GM18870 (cell line): ENCODE data around the gene CHD9NB.
"Not testable (repeated sequence)": the region's sequence is repeated elsewhere in the genome, so short reads cannot be mapped to it uniquely, and the experiment has no call there.

Experiments
- ATAC-seq: cut with Tn5 transposase; IDR thresholded peaks from one replicate; pipeline ENCODE4 v1.9.1; 2021; ENCODE audit warnings: moderate library complexity; ENCODE audit not compliant: unreplicated experiment

CHD9NB gene

DNA sequence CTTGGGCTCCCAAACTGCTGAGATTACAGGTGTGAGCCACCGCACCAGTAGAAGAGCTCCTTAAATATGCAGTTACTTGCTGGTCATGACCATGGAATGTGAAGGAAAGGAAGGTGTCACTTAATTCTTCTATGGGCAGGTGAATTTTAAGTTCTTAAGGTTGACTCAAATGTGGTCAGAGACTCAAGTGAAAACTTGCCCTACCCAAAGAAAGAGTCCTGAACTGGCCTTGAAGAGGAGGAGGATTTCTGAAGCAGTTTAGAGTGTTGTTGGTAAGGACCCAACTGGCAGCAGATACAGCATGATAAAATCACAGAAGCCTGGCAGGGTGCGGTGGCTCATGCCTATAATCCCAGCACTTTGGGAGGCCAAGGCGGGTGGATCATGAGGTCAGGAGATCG is 31.4 kb upstream of the CHD9NB start:
- ATAC-seq = no peak

DNA sequence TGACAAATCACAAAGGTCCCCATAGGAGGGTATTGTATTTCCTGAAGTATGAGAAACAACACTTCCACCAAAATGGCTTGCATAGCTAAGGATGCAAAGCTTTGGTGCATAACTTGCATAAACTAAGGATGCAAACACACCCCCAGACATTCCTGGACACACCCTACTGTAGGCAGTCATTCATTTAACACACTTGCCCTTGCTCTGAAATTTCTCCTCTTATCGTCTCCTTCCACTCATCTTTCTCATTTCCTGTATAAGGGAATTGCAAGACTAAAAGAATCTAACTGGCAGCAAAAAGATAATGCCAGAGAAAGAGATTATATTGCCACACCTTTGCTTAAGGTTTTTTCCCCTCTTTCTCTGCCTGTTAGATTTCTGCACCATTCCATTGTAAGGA is 30.4 kb upstream of the CHD9NB start:
- ATAC-seq = no peak

DNA sequence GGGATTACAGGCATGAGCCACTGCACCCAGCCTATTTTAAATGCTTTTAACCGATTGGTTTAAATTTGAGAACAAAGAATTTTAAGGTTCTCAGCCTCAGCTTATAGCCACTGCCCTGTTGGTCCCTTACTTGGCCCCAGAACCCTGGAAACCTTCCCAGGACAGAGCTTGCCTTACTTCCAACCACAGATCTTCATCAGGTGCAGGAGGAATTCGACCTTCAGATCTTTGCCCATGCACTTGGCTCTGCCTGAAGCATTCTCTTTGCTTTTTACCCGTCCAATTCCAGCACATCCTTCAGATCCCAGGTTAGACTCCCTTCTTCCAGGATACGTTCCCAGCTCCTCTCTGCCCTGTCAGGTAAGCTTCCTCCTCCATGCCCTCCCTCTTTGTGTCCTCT is 29.8 kb upstream of the CHD9NB start:
- ATAC-seq = no peak

DNA sequence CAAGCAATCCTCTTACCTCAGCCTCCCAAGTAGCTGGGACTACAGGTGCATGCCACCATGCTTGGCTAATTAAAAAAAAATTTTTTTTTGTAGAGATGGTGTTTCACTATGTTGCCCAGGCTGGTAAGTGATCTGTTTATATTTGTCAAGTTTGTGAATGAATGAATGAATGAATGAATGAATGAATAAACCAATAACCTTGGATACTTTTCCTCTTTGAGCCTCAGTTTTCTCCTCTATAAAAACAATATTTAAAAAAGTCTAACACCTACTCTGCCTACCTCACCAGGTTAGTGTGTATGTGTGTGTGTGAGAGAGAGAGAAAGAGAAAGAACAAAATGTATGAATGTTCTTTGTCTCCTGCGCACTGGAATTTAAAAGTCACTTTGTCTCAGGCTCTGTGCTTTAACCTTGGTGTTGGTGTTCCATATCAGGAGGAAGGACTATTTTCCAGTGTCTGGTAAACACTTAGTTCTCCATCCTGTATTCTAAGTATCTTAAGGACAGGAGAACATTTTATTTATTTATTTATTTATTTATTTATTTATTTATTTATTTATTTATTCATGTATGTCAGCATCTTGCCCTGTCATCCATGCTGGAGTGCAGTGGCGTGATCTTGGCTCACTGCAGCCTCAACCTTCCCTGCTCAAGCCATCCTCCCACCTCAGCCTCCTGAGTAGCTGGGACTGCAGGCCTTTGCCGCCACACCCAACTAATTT is 29.1 kb upstream of the CHD9NB start:
- ATAC-seq = no peak

DNA sequence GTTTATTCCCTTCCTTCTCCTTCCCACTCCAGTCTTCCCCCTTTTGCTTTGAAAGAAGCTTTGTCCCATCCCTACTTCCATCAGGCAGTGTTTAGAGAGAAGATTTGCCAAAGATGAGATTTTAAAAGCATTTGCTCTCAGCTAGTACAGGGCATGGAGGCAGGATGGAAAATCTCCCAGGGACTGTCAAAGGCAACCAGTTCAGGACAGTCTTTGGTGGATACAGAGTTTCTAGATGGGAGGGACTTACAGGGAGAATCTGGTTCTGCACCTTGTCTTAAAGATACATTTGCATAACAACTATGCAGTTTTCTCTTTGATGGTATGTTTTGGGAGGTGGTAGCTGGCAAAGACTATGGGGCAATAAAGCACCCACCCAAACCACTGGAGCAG is 28.3 kb upstream of the CHD9NB start:
- ATAC-seq = no peak

GRCh38 chr16:53080345-53081031 is 27.8 kb upstream of the CHD9NB start:
- ATAC-seq = no peak

DNA sequence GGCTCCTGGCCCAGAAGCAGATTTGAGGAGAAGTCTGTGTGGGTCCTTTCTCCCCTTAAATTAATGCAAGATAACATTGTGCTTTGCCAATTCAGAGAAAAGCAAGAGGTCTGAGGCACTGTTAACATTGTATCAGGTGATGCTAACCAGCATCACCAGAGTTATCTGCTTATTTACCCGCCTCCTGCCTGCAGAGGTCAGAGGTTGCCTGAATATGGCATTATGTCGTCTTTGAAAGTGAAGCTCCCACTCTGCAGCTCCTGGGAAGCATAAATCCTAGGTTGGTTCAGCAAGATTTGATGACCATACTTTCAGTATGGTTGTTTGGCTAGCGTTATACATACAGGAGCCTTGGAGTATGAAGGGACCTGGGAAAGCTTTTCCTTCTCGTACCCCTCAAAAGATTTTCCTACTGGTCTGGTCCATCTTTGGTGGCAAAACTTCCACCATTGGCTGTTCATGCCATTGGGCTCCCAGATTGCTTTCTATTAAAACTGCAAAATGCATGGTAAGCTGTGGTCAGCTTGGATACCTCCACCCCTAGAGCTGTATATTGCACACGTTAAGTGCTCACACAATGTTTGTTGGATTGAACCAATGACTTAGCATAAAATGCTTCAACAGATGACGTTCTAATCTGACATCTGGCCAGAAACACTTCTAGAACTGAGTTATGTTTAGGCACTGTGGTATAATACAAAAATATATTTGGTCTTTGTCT is 26.2 kb upstream of the CHD9NB start:
- no peak for ATAC-seq

DNA sequence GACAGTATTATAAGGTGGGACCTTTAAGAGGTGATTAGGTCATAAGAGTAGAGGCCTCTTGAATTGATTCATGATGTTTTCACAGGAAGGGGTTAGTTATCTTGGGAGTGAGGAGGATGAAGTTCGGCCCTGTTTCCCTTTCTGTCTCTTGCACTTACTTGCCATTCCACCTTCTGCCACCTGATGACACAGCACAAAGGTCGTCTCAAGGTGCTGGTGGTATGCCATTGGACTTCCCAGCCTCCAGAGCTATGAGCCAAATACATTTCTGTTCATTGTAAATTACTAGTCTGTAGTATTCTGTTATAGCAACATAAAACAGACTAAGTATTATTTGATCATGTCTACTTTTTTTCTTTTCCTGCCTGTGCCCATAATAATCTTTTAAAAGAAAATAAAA is 25.6 kb upstream of the CHD9NB start:
- no peak for ATAC-seq

- ATAC-seq = not testable (repeated sequence)
Measured at GRCh38 chr16:53075461-53075860, 22.8 kb upstream of the CHD9NB start.

GRCh38 chr16:53074296-53074695 is 21.6 kb upstream of the CHD9NB start:
- ATAC-seq = not testable (repeated sequence)

DNA sequence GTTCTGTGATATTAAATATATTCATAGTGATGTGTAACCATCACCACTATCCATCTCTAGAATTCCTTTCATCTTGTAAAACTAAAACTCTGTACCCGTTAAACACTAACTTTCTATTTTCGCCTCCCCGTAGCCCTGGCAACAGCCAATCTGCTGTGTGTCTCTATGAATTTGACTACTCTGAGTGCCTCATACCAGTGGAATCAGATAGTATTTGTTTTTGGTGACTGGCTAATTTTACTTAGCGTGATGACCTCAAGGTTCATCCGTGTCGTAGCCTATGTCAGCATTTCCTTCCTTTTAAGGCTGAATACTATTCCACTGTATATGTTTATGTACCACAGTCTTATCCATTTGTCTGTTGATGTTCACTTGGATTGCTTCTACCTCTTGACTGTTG is 20.3 kb upstream of the CHD9NB start:
- ATAC-seq = no peak

DNA sequence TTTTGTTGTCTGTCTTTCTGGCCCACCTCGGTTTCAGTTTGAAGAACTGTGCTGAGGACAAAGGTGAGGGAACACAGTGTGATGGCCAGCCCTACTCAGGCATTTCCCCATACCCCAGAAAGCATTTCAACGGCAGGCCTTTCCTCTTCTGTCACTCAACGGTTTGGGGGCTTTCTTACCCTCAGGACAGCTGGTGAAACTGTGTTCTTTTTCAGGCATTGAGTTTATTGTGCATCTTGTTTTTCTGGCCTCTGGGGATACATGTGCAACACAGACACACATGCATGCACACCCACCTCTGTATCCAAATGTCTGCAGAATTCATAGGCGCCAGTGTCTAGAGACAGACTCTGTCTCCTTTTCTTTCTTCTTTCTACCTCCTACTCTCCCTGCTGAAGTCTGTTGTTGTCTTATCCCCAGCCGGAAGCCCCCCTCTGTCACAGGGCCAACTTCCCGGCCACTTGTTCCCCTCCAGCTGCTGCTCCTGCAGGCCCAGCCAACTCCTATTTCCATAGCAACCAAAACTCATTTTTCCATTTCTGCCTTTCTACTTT is 19.1 kb upstream of the CHD9NB start:
- peak; percentile 47 for ATAC-seq

DNA sequence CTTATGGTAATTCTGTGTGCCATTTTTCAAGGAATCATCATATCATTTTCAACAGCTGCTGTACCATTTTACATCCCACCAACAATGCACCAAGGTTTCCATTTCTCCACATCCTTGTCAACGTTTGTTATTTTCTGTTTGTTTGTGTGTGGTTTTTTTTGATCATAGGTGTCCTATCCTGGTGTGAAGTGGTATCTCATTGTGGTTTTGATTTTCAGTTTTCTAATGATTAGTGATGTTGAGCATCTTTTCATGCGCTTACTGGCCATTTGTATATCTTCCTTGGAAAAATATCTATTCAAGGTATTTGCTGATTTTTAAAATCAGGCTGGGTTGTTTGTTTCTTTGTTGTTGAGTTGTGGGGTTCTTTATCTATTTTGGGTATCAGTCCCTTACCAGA is 17.1 kb upstream of the CHD9NB start:
- no peak for ATAC-seq

- ATAC-seq = peak; percentile 56
Measured at GRCh38 chr16:53068423-53068833, 15.7 kb upstream of the CHD9NB start.

DNA sequence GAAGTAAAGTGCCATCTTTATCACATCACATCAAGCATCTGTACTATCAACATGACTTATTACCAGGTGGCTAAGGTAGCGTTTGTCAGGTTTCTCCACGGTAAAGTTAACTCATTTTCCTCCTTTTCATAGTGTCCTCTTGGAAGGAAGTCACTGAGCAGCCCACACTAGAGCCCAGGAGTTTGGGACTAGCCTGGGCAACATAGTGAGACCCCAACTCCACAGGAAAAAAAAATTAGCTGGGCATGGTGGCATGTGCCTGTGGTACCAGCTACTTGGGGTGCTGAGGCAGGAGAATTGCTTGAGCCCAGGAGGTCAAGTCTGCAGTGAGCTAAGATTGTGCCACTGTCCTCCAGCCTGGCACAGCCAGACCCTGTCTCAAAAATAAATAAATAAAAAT is 15.0 kb upstream of the CHD9NB start:
- no peak for ATAC-seq

DNA sequence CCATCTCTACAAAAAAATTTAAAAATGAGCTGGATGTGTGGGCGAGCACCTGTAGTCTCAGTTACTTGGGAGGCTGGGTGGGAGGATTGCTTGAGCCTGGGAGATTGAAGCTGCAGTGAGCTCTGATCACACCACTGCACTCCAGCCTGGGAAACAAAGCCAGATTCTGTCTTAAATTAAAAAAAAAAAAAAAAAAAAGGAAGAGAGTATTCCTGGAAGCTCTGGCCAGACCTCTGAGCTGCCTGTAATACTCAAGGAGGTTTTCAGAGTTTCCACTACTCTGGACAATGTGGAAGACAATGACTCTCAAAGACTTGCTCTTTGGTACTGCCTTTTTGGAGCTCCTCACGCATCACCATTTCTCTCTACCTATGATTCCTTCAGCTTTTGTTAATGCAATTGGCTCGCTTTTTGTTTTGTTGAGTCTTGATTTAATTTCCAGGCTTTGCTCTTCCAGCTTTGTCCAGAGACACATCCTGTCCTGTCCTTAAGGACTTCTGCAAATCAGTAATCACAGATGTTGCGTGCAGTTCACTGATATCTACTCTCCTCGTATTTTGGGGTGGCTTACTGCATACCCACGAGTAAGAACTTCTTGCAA is 12.9 kb upstream of the CHD9NB start:
- ATAC-seq = no peak

DNA sequence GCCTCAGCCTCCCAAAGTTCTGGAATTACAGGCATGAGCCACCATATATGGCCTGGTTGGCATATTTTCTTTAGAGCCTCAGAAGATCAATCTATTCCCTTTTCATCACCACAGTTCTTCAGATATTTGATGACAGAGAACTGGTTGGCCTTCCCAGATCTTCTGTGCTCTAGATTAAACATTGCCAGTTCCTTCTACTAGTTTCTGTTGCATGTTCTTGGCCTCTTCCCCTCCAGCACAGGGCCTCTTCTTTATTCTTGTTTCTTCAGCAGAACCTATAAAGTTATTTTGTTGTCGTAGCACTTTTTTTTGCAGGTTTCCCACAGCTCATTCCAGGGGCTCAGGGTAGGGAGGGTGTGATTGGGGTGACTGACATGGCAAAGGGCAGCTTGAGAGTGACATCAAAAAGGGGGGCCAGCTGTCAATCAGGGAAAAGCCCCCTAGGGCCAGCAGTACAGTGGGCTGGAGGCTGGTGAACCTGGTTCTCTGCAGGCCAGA is 11.4 kb upstream of the CHD9NB start:
- ATAC-seq = no peak

DNA sequence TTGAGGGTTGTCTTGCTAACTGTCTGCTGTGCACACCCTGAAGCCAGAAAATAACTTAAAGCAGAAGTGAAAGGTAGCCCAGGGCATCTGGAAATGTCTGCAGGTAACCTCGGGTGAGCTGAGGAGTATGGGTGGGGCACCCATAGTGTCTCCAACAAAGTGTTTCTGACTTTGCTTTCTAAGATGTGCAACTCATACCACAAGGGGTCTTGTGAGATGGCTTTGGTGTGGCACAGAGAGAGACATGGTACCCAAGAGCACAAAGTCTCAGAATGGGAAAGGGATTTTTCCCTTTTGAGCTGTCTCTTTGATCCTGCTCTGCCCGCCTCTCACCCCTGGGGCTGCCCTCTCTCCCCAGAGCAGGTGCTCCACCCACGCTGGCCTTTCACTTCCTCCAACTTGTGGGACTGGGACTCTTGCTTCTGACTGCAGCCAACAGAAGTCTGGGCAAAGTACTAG is 9.0 kb upstream of the CHD9NB start:
- ATAC-seq = peak; percentile 83

- peak; percentile 13 for ATAC-seq
Measured at GRCh38 chr16:53061256-53061655, 8.6 kb upstream of the CHD9NB start.

DNA sequence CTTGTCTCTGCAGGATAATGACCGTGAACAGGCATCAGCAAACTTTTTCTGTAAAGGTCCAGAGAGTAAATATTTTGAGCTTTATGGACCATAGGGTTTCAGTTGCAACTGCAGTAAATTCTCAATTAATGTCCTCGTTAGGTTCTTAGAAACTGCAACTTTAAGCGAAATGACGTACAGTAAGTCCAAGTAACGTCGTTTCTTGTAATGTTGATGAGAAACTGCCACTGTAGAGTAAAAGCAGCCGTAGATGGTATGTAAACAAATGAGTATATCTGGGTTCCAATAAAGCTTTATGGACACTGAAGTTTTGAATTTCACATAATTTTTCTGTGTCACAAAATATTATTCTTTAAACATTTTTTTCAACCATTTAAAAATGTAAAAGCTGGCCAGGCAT is 7.0 kb upstream of the CHD9NB start:
- no peak for ATAC-seq

DNA sequence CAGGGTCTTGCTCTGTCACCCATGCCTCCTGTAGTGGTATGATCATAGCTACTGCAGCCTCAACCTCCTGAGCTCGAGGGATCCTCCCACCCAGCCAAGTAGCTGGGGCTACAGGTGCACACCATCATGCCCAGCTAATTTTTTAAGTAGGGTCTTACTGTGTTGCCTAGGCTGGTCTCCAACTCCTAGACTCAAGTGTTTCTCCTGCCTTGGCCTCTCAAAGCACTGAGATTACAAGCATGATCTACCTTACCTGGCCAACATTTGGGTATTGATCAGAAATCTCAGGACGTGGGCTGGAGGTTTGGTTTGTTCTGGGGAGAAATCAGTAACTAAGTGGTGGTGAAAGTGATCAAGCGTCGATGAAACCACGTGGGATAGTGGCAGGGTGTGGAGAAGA is 6.2 kb upstream of the CHD9NB start:
- no peak for ATAC-seq
